K562 (cell line): Measurements from ENCODE around the gene JSRP1. TPM values are rescaled to one million over a fixed set of nuclear protein-coding genes. Genes with fewer than 3 reads are reported as not detected.
A peak's percentile ranks its signal among the peaks of the same experiment; 100 is the strongest.

Source experiments
- ARID3A ChIP-seq: IDR thresholded peaks from 2 replicates; pipeline ENCODE4 v1.6.1; 2012; ENCODE audit warnings: low read depth, low read length, improper control_type of control experiment, borderline replicate concordance
- CSDE1 ChIP-seq, 2 experiments: fragments of 450-650 bp; IDR thresholded peaks; 2 replicates each; pipeline ENCODE4 v1.6.1; 2016; ENCODE audit warnings: mild to moderate bottlenecking in 1 of 2
- HMG20A ChIP-seq: fragments of 450-650 bp; formaldehyde crosslinking; conservative IDR thresholded peaks from 2 replicates; pipeline ENCODE4 v1.4.0; 2020; ENCODE audit warnings: mild to moderate bottlenecking, mixed read lengths
- HOMEZ ChIP-seq: fragments of 250-450 bp; sonication (Bioruptor Pico); IDR thresholded peaks from 2 replicates; pipeline ENCODE4 v1.4.0; 2020; ENCODE audit warnings: mild to moderate bottlenecking, moderate library complexity
- PTRF ChIP-seq: fragments of 450-650 bp; IDR thresholded peaks from 2 replicates; pipeline ENCODE4 v1.6.1; 2016; ENCODE audit warnings: mild to moderate bottlenecking, missing genetic modification characterization, missing compliant biosample characterization
- RBM17 ChIP-seq: fragments of 200-400 bp; formaldehyde crosslinking; IDR thresholded peaks from 2 replicates; pipeline ENCODE4 v1.6.1; 2017; ENCODE audit warnings: low read depth, mild to moderate bottlenecking, low read length, borderline replicate concordance
- SIN3B ChIP-seq: fragments of 450-650 bp; IDR thresholded peaks from 2 replicates; pipeline ENCODE4 v1.6.1; 2017; ENCODE audit warnings: low read depth, mild to moderate bottlenecking, moderate library complexity
- SOX6 ChIP-seq: fragments of 450-650 bp; IDR thresholded peaks from 2 replicates; pipeline ENCODE4 v1.6.1; 2014; ENCODE audit warnings: mild to moderate bottlenecking
- ZBTB40 ChIP-seq, 2 experiments: fragments of 450-650 bp in 1 of 2; sonication (generic) in 1 of 2; formaldehyde crosslinking in 1 of 2; IDR thresholded peaks; 2 replicates each; pipeline versions ENCODE4 v1.7.1 to v1.9.0; 2016 to 2022; ENCODE audit warnings: inconsistent platforms in 1 of 2, mild to moderate bottlenecking in 1 of 2, missing genetic modification reagents in 1 of 2
- ZNF445 ChIP-seq: fragments of 250-450 bp; sonication (Bioruptor Pico); IDR thresholded peaks from 2 replicates; pipeline ENCODE4 v1.4.0; 2020; ENCODE audit warnings: low read depth, mild to moderate bottlenecking, moderate library complexity
- polyA plus RNA-seq, 8 experiments: library from polyadenylated mRNA; depleted of rRNA in 4 of 8; stranded (reverse) in 5 of 8; unstranded in 3 of 8; fragments of >200 nt; fragmentation: Nextera tagmentation in 2 of 8; fragmentation: Illumina TruSeq in 1 of 8; extraction: Ambion mirVana in 2 of 8; extraction: Trizol in 1 of 8; gene quantifications; 2 replicates each; pipeline versions ENCODE4 v1.2.1 to v1.2.3, GENCODE V29; 2011 to 2014; ENCODE audit warnings: inconsistent platforms in 1 of 8, missing spikeins in 1 of 8
- total RNA-seq, 7 experiments: library from RNA; depleted of rRNA in 6 of 7; stranded (reverse); fragments of >200 nt in 6 of 7; fragmentation: Illumina TruSeq in 2 of 7; extraction: Trizol in 2 of 7; gene quantifications; 2 replicates each; pipeline versions ENCODE4 v1.2.1 to v1.2.3, GENCODE V29; 2011 to 2021; ENCODE audit warnings: low replicate concordance in 1 of 7
- TF ChIP-seq, protein P1 (sequence below): fragments of 250-450 bp; sonication (Bioruptor Pico); IDR thresholded peaks from 2 replicates; pipeline ENCODE4 v1.5.0; 2022; ENCODE audit warnings: mild to moderate bottlenecking

JSRP1 gene
- total and polyA plus RNA-seq, 9 of the 15 experiments (the other 6 are each of a cell fraction or from before 2014, with no cell fraction given), result 0.08 to 1.2 (median 0.51) TPM; not detected in 4

DNA sequence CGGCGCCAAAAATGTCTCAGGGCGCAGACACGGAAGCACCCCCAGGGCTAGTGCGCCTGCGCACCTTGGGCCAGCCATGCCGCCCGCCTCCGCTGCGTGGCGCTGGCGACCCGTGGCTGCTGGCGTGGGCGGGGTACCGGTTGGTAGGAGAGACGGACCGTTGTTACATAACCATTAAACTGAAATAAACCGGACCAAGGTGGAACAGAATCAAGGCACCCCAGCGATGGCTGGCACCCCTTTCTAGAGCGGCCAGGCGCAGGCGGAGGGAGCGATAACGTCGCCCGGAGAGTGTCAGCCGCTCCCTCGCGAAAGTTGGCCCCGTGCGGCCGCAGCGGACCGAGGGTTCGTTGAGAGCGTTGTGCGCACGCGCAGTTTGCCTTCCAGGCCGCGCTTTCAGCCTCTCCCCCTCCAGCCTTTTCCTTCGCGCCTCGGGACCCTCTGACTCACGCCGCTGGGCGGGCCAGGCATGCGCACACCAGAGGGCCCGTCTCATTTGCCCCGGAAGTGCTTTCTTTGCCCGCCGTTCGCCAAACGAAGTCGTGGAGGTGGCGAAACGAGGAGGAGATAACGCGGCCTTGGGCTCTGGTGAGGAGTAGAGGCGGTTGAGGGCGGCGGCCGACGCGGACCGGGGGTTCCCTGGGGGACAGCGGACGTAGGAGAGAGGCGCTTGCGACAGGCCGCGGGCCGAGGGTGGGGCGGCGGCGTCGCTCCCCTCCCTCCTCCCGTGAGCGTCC lies 19.7 kb downstream of the JSRP1 start, which contains the start of the genes PLEKHJ1 and SF3A2 (continued):
- peak; percentile 94 for TF ChIP-seq ZBTB40 (IDR thresholded peaks at IDR 0.05)
- no peak for TF ChIP-seq ZBTB40 (CRISPR knock-in tag; IDR thresholded peaks at IDR 0.05)
- peak; percentile 34; the same call in 1 of the 2 replicates for TF ChIP-seq SOX6
- no peak for TF ChIP-seq PTRF (tag)
- TF ChIP-seq CSDE1 (IDR thresholded peaks at IDR 0.05), result no peak
- TF ChIP-seq ARID3A, result no peak
- TF ChIP-seq RBM17, result no peak
- no peak for TF ChIP-seq ZNF445
- TF ChIP-seq, protein P1, sequence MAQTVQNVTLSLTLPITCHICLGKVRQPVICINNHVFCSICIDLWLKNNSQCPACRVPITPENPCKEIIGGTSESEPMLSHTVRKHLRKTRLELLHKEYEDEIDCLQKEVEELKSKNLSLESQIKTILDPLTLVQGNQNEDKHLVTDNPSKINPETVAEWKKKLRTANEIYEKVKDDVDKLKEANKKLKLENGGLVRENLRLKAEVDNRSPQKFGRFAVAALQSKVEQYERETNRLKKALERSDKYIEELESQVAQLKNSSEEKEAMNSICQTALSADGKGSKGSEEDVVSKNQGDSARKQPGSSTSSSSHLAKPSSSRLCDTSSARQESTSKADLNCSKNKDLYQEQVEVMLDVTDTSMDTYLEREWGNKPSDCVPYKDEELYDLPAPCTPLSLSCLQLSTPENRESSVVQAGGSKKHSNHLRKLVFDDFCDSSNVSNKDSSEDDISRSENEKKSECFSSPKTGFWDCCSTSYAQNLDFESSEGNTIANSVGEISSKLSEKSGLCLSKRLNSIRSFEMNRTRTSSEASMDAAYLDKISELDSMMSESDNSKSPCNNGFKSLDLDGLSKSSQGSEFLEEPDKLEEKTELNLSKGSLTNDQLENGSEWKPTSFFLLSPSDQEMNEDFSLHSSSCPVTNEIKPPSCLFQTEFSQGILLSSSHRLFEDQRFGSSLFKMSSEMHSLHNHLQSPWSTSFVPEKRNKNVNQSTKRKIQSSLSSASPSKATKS (CRISPR knock-in tag), result no peak
- TF ChIP-seq HMG20A (CRISPR knock-in tag), result no peak
- TF ChIP-seq SIN3B, result peak; percentile 29; the same call in 1 of the 2 replicates
- TF ChIP-seq HOMEZ (CRISPR knock-in tag), result 0 out of 2 replicates have a peak, but pooled peaks have one; percentile 23
